ENCODE results near the gene CD93. TPM values are rescaled to one million over a fixed set of nuclear protein-coding genes. Genes with fewer than 3 reads are reported as not detected.

CD93 gene
- total and polyA plus RNA-seq, 4 donors = 1.5 to 16.0 (median 11.9) TPM

Other genes with a start within 250 kb of the CD93 start
- gene SSTR4, start 51.0 kb downstream of the CD93 start, total RNA-seq = not detected
- not detected for gene SSTR4, start 51.0 kb downstream of the CD93 start, polyA plus RNA-seq
- 1 to 10 TPM; 1.4 to 6.6 TPM for gene THBD, start 36.7 kb downstream of the CD93 start, total RNA-seq
- gene THBD, start 36.7 kb downstream of the CD93 start, polyA plus RNA-seq = 1 to 10 TPM; 2.9 to 3.2 TPM